ENCODE data around the gene MICAL3. TPM values are rescaled to one million over a fixed set of nuclear protein-coding genes. Genes with fewer than 3 reads are reported as not detected.

Gene MICAL3
- total RNA-seq, 1 donor from 2014 or later: 47.9 TPM

DNA sequence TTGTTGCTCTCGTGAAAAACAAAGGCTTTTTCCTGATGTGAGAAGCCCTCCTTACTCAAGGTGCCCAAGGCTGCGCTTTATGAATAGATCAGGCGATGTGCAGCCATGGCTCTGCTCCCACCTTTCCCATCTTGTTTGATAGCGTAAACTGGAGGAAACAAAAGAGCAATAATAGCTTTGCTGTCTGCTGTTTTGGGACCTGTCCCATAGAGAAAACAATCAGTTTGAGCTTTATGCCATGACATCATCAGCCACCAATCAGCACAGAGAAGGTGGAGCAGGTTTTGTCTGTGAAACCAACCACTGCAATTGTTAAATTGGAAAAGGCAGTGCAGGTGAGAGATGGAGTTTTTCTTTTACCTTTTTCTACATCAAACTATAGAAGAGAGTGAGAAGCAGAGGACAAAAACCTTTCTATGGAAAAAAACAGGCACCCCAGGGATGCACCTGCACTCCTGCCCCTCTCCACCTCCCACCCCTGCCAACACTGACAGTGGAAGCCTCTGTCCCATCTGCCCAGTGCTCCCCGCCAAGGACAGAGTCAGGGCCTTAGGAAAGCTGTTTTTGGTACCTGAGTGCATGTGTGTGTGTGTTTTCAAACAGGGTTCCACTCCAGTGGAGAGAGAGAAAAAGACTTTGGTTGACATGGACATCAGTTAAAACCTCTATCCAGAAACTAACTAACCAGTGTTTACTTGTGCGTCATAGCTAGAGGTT lies 80.7 kb downstream of the MICAL3 start:
- Mint-ChIP-seq H3K36me3 (ENCODE audit: unreplicated experiment) (peaks cover 8% of the 10 kb centered on the region), H3K4me1 (ENCODE audit: unreplicated experiment) (peaks cover 35% of the 10 kb centered on the region), H3K9me3 (ENCODE audit: unreplicated experiment) (no peaks in the 10 kb centered on the region), H3K4me3 (ENCODE audit: unreplicated experiment) (no peak overlapping the region), H3K27ac (ENCODE audit: unreplicated experiment) (no peak overlapping the region), H3K27me3 (ENCODE audit: unreplicated experiment) (no peaks in the 10 kb centered on the region)
- DNase-seq (ENCODE audit: extremely low spot score, unreplicated experiment): no peak
- no peak for TF ChIP-seq CTCF (IDR thresholded peaks at IDR 0.05)

GRCh38 chr22:17942721-17943120 lies 81.6 kb downstream of the MICAL3 start:
- Mint-ChIP-seq H3K9me3 (ENCODE audit: unreplicated experiment) (no peaks in the 10 kb centered on the region), H3K36me3 (ENCODE audit: unreplicated experiment) (peaks cover 8% of the 10 kb centered on the region), H3K27ac (ENCODE audit: unreplicated experiment) (no peak overlapping the region), H3K27me3 (ENCODE audit: unreplicated experiment) (no peaks in the 10 kb centered on the region), H3K4me1 (ENCODE audit: unreplicated experiment) (peaks cover 34% of the 10 kb centered on the region), H3K4me3 (ENCODE audit: unreplicated experiment) (no peak overlapping the region)
- no peak for DNase-seq (ENCODE audit: extremely low spot score, unreplicated experiment)
- TF ChIP-seq CTCF (IDR thresholded peaks at IDR 0.05): no peak

- Mint-ChIP-seq H3K27ac (ENCODE audit: unreplicated experiment) (no peak overlapping the region), H3K4me1 (ENCODE audit: unreplicated experiment) (peaks cover 25% of the 10 kb centered on the region), H3K4me3 (ENCODE audit: unreplicated experiment) (no peak overlapping the region), H3K36me3 (ENCODE audit: unreplicated experiment) (peaks cover 9% of the 10 kb centered on the region), H3K9me3 (ENCODE audit: unreplicated experiment) (no peaks in the 10 kb centered on the region), H3K27me3 (ENCODE audit: unreplicated experiment) (no peaks in the 10 kb centered on the region)
- TF ChIP-seq CTCF (IDR thresholded peaks at IDR 0.05): no peak
- no peak for DNase-seq (ENCODE audit: extremely low spot score, unreplicated experiment)
Measured at GRCh38 chr22:17941471-17942406, 82.6 kb downstream of the MICAL3 start.

DNA sequence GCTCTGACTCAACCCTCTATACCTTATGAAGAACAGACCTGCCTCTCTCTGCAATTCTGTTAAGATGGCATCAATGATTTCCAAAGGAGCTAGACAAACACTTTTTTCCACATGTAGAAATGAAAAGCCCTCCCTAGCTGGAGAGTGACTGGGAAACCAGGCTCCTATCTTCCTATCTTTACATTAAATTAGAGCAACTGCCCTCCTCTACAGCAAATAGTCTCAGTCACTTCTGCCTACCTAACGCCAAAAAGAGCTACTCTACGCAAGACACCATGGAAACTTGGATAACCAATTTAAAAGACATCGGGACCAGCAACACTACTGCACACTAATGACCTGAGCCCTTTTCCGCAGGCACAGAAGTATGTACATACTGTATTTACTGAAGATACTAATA lies 84.8 kb downstream of the MICAL3 start:
- Mint-ChIP-seq H3K27ac (ENCODE audit: unreplicated experiment) (no peak overlapping the region), H3K27me3 (ENCODE audit: unreplicated experiment) (no peaks in the 10 kb centered on the region), H3K4me1 (ENCODE audit: unreplicated experiment) (peaks cover 11% of the 10 kb centered on the region), H3K9me3 (ENCODE audit: unreplicated experiment) (no peaks in the 10 kb centered on the region), H3K36me3 (ENCODE audit: unreplicated experiment) (peaks cover 10% of the 10 kb centered on the region), H3K4me3 (ENCODE audit: unreplicated experiment) (no peak overlapping the region)
- TF ChIP-seq CTCF (IDR thresholded peaks at IDR 0.05): no peak
- no peak for DNase-seq (ENCODE audit: extremely low spot score, unreplicated experiment)

DNA sequence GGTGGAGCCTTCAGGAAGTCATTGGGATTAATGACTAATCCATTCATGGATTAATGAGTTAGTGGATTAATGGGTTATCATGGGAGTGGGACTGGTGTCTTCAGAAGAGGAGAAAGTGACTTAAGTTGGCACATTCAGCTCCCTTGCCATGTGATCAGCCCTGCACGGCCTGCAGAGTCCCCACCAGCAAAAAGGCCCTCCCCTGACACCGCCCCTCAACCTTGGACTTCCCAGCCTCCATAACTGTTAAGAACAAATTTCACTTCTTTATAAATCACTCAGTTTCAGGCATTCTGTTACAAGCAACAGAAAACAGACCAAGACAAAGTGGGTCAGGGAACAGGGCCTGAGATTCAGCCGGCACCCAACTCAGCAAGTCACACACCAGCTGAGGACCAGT lies 85.3 kb downstream of the MICAL3 start:
- DNase-seq (ENCODE audit: extremely low spot score, unreplicated experiment): no peak
- Mint-ChIP-seq H3K4me1 (ENCODE audit: unreplicated experiment) (peaks cover 8% of the 10 kb centered on the region), H3K9me3 (ENCODE audit: unreplicated experiment) (no peaks in the 10 kb centered on the region), H3K4me3 (ENCODE audit: unreplicated experiment) (no peak overlapping the region), H3K27ac (ENCODE audit: unreplicated experiment) (no peak overlapping the region), H3K27me3 (ENCODE audit: unreplicated experiment) (no peaks in the 10 kb centered on the region), H3K36me3 (ENCODE audit: unreplicated experiment) (peaks cover 10% of the 10 kb centered on the region)
- TF ChIP-seq CTCF (IDR thresholded peaks at IDR 0.05): no peak

Measured in osteocyte (in vitro differentiated cells).